GM21576 (cell line): ENCODE measurements around the gene PTPN7.
"Not testable (repeated sequence)": the region's sequence is repeated elsewhere in the genome, so short reads cannot be mapped to it uniquely, and the experiment has no call there.

Source experiments
- ATAC-seq: cut with Tn5 transposase; IDR thresholded peaks from one replicate; pipeline ENCODE4 v1.9.1; 2021; ENCODE audit warnings: mild to moderate bottlenecking, moderate library complexity; ENCODE audit not compliant: unreplicated experiment

The PTPN7 gene

GRCh38 chr1:202189918-202190715, 29.7 kb upstream of the PTPN7 start:
- ATAC-seq, result no peak

- no peak for ATAC-seq
Observed at GRCh38 chr1:202189001-202189790, 28.8 kb upstream of the PTPN7 start.

- ATAC-seq, result no peak
Observed at GRCh38 chr1:202187697-202188407, 27.4 kb upstream of the PTPN7 start.

- no peak for ATAC-seq
Observed at GRCh38 chr1:202187041-202187671, 26.8 kb upstream of the PTPN7 start.

GRCh38 chr1:202186327-202186726, 25.9 kb upstream of the PTPN7 start:
- no peak for ATAC-seq

GRCh38 chr1:202184750-202185460, 24.5 kb upstream of the PTPN7 start:
- ATAC-seq, result peak; percentile 57

- ATAC-seq, result no peak
Observed at GRCh38 chr1:202182040-202182877, 21.9 kb upstream of the PTPN7 start.

- ATAC-seq, result no peak
Observed at GRCh38 chr1:202181586-202181985, 21.2 kb upstream of the PTPN7 start.

GRCh38 chr1:202180751-202181139, 20.3 kb upstream of the PTPN7 start:
- ATAC-seq, result not testable (repeated sequence)

GRCh38 chr1:202179828-202180750, 19.7 kb upstream of the PTPN7 start:
- ATAC-seq, result no peak

- no peak for ATAC-seq
Observed at GRCh38 chr1:202176949-202177927, 16.8 kb upstream of the PTPN7 start.

GRCh38 chr1:202173993-202174392, 13.6 kb upstream of the PTPN7 start:
- ATAC-seq, result no peak

GRCh38 chr1:202172015-202172355, 11.6 kb upstream of the PTPN7 start:
- ATAC-seq, result no peak

- no peak for ATAC-seq
Observed at GRCh38 chr1:202171292-202172014, 11.1 kb upstream of the PTPN7 start.

- ATAC-seq, result no peak
Observed at GRCh38 chr1:202170726-202171125, 10.3 kb upstream of the PTPN7 start.

GRCh38 chr1:202168861-202169260, 8.5 kb upstream of the PTPN7 start:
- no peak for ATAC-seq
